Measurements from ENCODE around the gene MS4A3.
"Not testable (repeated sequence)": the region's sequence is repeated elsewhere in the genome, so short reads cannot be mapped to it uniquely, and the experiment has no call there.

DNA sequence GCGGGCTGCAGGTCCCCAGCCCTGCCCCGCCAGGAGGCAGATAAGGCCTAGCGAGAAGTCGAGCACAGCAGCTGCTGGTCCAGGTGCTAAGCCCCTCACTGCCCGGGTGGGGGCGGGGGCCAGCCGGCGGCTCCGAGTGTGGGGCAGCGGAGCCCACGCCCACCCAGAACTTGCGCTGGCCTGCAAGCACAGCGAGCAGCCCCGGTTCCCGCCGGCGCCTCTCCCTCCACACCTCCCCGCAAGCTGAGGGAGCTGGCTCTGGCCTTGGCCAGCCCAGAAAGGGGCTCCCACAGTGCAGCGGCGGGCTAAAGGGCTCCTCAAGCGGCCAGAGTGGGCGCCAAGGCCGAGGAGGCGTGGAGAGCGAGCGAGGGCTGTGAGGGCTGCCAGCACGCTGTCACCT, 36.1 kb upstream of the MS4A3 start:
- TF ChIP-seq, protein P1, sequence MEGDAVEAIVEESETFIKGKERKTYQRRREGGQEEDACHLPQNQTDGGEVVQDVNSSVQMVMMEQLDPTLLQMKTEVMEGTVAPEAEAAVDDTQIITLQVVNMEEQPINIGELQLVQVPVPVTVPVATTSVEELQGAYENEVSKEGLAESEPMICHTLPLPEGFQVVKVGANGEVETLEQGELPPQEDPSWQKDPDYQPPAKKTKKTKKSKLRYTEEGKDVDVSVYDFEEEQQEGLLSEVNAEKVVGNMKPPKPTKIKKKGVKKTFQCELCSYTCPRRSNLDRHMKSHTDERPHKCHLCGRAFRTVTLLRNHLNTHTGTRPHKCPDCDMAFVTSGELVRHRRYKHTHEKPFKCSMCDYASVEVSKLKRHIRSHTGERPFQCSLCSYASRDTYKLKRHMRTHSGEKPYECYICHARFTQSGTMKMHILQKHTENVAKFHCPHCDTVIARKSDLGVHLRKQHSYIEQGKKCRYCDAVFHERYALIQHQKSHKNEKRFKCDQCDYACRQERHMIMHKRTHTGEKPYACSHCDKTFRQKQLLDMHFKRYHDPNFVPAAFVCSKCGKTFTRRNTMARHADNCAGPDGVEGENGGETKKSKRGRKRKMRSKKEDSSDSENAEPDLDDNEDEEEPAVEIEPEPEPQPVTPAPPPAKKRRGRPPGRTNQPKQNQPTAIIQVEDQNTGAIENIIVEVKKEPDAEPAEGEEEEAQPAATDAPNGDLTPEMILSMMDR (IDR thresholded peaks at IDR 0.05; ENCODE audit: low read depth, low read length, missing input control), result not testable (repeated sequence)
- TF ChIP-seq FOXA1 (IDR thresholded peaks at IDR 0.05); EGR1 (IDR thresholded peaks at IDR 0.05; ENCODE audit: low read depth in 2 of 2): not testable (repeated sequence)
